IPS-18c (cell line): ENCODE data around the gene USP54.

ENCODE experiments used
- H3K4me3 ChIP-seq: 2 replicates; pipeline ENCODE4 v1.7.0; 2013; ENCODE audit warnings: low read depth, mild to moderate bottlenecking, low read length, moderate library complexity; ENCODE audit not compliant: insufficient read depth
- H3K9me3 ChIP-seq: one replicate; pipeline ENCODE4 v1.6.1; 2013; ENCODE audit warnings: mild to moderate bottlenecking, low read length, moderate library complexity; ENCODE audit not compliant: control insufficient read depth, insufficient read depth

The USP54 gene

DNA sequence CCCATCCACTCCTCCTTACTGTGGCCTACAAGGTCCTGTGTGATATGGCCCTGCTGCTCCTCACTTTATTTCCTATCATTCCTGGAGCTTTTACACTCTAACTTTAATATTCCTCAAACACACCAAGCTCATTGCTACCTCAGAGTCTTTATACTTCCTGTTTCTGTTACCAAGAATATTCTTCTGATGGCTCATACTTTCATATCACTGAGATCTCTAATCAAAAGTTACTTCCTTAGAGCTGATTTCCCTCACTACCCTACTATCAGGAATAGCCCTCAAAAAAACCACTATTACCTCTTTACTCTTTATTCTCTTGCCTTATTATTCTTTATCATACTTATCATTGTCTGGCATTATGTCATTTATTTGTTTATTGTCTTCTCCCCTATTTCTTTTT lies 89.5 kb downstream of the USP54 start:
- Histone ChIP-seq H3K4me3 (no peak overlapping the region), H3K9me3 (no peaks in the 10 kb centered on the region)

DNA sequence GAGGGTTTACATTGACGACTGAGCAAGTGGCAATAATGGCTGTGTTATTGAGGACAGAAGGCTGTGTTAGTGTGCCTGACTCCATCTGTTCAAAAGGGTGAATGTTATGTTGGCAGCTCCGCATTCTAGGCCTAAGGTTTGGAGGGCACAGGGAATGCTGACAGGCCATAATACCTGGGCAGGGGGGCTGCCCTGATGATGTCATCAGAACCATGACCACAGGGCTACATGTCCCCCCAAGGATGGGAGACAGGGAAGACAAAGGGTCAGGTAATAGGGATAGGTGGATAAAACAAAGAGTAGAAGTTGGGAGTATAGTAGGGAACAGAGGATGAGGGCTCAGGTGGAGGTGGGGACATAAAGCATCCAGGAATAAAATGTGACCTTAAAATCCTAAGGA lies 93.5 kb downstream of the USP54 start:
- no peak overlapping the region for H3K4me3 ChIP-seq
- no peaks in the 10 kb centered on the region for H3K9me3 ChIP-seq

- H3K4me3 ChIP-seq = peak within 1 kb of the TSS; percentile 89
- no peaks in the 10 kb centered on the region for H3K9me3 ChIP-seq
Observed at GRCh38 chr10:73495884-73496674, 95.1 kb downstream of the USP54 start, which contains the start of gene PPP3CB. Gene PPP3CB (minus strand): TSS chr10:73496024. CDS start chr10:73495889, 135 bp downstream.

DNA sequence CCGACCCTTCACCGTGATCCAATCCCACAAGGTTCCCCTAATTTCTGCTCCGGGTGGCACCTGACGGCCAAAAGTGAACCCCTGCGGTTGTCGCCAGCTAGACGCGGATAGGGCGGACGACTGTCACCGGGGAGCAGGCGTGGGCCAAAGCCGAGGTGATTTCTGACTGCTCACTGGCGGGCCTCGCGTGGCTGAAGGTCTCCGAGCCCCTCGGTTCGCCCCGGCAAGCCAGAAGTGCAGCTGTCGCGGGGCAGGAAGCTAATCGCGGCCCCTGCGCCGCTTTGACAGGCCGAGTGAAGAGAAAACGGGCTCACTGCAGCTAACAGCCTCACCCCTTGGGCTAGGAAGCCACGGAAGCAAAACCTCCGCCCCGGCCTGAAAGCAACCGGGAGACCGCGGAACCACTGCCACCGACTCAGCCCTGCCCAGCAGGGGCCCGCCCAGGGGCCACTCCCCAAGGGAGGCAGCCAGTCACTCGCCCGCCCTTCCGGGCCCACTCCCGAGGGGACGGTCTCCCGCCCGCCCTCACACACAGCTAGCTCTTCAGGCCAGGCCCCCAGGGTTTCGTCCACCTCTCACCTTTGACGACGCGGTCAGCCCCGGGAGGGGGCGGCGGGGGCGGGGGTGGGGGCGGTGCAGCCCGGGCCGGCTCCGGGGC lies 95.8 kb downstream of the USP54 start:
- Histone ChIP-seq H3K4me3 (peak overlapping the region; percentile 89), H3K9me3 (no peaks in the 10 kb centered on the region)

DNA sequence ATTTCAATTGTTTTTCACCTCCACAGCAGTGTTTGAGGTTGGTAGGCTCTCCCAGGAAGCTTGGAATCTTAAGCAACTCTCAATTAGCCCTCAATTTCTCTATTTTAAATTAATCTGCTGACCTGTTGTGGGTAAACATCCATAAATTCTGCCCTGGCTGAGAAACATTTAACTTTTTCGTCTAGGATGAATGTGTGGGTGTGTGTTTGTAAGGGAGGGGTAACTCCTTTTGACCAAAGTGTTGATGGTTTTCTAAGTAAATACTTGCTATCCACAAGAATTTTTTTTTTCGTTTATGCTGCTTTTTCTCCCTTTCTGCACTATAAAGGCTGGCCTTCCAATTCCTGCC lies 96.3 kb downstream of the USP54 start:
- Histone ChIP-seq H3K9me3 (no peaks in the 10 kb centered on the region), H3K4me3 (peak overlapping the region; percentile 89)

GRCh38 chr10:73494213-73494612 lies 96.9 kb downstream of the USP54 start:
- H3K9me3 ChIP-seq = no peaks in the 10 kb centered on the region
- peak overlapping the region; percentile 89; the same call in 1 of the 2 replicates for H3K4me3 ChIP-seq

- no peaks in the 10 kb centered on the region for H3K9me3 ChIP-seq
- H3K4me3 ChIP-seq = no peak overlapping the region
Observed at GRCh38 chr10:73493781-73494180, 97.4 kb downstream of the USP54 start.

- Histone ChIP-seq H3K4me3 (no peak overlapping the region), H3K9me3 (no peaks in the 10 kb centered on the region)
Observed at GRCh38 chr10:73486601-73487000, 104.5 kb downstream of the USP54 start.

DNA sequence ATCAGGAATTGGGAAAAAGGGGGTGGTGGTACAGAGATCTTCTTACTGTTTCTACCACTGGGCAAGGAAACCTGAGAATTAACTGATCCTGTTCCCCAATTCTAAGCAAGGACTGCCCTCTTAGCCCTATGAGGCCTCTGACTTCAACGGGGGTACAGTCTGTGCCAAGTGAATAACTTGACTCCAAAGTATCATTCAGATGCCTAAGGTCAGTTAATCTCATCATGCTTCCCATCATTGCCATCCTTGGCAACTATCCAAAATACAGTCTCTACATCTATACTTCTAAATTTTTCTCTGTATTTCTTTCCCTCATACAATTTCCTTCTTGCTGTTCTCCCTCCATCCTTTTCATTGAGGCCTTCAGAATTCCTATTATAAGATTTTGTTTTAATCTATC lies 105.8 kb downstream of the USP54 start:
- H3K9me3 ChIP-seq = no peaks in the 10 kb centered on the region
- H3K4me3 ChIP-seq = no peak overlapping the region

DNA sequence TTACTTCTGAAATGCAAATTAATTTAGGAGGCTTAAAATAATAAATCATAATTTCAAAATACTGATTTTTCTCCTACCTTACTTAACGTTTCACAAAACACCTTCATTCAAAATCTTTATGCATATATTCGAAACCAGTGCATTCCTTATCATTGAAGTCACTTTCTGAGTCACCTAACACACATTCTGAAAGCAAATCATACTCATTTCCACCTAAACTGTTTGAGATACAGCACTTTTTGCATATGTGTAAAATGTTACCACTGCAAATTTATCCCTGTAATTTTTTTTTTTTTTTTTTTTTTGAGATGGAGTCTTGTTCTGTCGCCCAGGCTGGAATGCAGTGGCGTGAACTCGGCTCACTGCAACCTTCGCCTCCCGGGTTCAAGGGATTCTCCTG lies 111.0 kb downstream of the USP54 start:
- no peak overlapping the region for H3K4me3 ChIP-seq
- H3K9me3 ChIP-seq = no peaks in the 10 kb centered on the region

DNA sequence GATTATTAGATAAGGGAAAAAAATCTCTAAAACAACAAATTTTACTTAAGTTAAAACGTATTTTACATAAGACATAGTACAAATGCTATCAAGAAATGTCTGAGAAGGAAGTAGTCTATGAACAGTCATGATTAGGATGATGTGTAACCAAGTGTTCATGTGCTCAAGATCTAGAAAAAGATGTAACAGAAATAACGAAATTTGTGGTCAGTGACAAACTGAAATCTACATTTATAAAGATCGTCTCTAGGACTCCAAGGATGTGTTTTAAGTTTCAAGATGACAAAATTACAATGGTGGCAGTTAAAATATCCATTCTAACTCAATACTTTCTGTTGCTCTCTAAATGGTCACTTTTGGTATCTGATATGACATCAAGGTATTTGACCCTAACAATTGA lies 112.5 kb downstream of the USP54 start:
- H3K9me3 ChIP-seq = no peaks in the 10 kb centered on the region
- no peak overlapping the region for H3K4me3 ChIP-seq

DNA sequence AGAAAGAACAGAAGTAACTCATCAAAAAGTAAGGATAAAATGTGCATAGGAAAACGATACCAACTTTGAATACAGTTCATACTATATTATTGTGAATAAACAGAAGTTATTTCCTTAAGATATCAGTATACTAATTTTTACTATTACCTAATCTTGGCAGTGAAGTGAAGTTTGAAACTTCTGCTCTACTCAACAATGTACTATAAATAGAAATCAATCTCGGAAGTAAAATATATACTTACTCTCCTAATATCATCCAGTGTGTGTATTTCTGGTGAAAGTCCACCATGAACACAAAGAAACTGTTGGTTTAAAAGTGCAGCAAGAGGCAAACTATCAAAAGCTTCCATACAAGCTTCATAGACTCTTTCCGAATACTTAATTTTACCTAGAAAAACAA lies 119.9 kb downstream of the USP54 start:
- H3K9me3 ChIP-seq = no peaks in the 10 kb centered on the region
- H3K4me3 ChIP-seq = no peak overlapping the region

DNA sequence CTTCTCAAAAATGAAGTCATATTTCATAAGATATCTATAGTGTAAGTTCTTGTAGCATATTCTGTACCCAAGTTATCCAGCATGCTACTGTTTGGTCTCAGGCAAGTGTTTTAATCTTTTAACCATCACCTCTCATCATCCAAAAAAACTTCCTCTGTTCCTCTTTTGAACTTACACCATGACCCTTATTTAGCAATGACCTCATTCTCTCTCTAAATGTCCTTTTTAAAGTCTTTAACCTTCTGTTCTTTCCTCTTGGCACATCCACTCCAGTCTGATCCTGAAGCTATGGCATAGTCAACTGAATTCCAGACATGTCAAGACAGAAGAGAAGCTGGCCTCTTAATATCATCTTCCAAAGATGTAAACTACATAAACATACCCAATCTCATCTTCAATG lies 121.6 kb downstream of the USP54 start:
- Histone ChIP-seq H3K4me3 (no peak overlapping the region), H3K9me3 (no peaks in the 10 kb centered on the region)

DNA sequence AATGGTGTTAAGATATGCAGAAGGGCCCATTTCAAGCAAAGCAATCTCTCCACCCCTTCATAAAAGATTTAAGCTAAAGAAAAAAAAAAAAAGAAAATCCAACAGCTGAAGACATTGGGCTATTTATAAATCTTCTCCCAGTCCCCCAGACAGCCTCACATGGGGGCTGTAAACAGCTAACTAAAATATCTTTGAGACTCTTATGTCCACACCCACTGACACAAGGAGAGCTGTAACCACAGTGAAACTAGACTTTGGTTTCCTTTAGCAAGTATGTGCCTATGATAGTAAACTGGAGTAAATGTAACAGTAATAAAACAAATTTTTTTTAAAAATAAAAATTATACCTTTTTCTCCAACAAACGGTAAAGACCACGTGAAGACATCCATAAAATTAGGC lies 123.9 kb downstream of the USP54 start:
- Histone ChIP-seq H3K9me3 (no peaks in the 10 kb centered on the region), H3K4me3 (no peak overlapping the region)

GRCh38 chr10:73465978-73466726 lies 125.0 kb downstream of the USP54 start:
- no peak overlapping the region for H3K4me3 ChIP-seq

DNA sequence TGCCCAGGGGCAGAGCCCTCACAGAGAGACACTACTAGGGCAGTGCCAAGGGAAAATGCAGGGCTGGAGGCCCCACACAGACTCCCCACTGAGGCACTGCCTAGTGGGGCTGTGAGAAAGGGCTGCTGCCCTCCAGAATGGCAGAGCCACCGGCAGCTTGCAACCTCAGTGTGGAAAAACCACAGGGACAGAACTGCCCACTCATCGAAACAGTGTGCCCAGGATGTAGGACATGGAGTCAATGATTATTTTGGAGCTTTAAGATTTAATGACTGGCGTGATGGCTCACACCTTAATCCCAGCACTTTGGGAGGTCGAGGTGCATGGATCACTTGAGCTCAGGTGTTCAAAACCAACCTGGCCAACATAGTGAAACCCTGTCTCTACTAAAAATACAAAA lies 130.2 kb downstream of the USP54 start:
- Histone ChIP-seq H3K4me3 (no peak overlapping the region), H3K9me3 (no peaks in the 10 kb centered on the region)

More at GRCh38 chr10:73465978-73466726, 125.0 kb downstream of the USP54 start:
- H3K9me3 ChIP-seq = no peaks in the 10 kb centered on the region

GRCh38 chr10:73459683-73460314 lies 131.3 kb downstream of the USP54 start:
- Histone ChIP-seq H3K9me3 (no peaks in the 10 kb centered on the region), H3K4me3 (no peak overlapping the region)
